Gastroesophageal sphincter (tissue), 3 donors: ENCODE measurements around the gene EVC.
"Not testable (repeated sequence)": the region's sequence is repeated elsewhere in the genome, so short reads cannot be mapped to it uniquely, and the experiment has no call there.

Source experiments
- CTCF ChIP-seq, 4 experiments: fragments of 200-600 bp in 2 of 4; fragments of 450-650 bp in 2 of 4; sonication (generic) in 1 of 4; IDR thresholded peaks; one replicate each; pipeline ENCODE4 v1.5.1; 2017 to 2019; ENCODE audit warnings: antibody characterized with exemption in 4 of 4, mild to moderate bottlenecking in 2 of 4, moderate library complexity in 2 of 4
- EP300 ChIP-seq: sonication (generic); formaldehyde crosslinking; IDR thresholded peaks from one replicate; pipeline ENCODE4 v1.6.1; 2017; ENCODE audit warnings: antibody characterized with exemption, mild to moderate bottlenecking
- POLR2A ChIP-seq, 2 donors: fragments of 450-650 bp; IDR thresholded peaks; one replicate each; pipeline ENCODE4 v1.6.1; 2017; ENCODE audit warnings: antibody characterized with exemption in 2 of 2, mild to moderate bottlenecking in 2 of 2, moderate library complexity in 1 of 2
- POLR2AphosphoS5 ChIP-seq: sonication (generic); formaldehyde crosslinking; IDR thresholded peaks from one replicate; pipeline ENCODE4 v1.6.1; 2017; ENCODE audit warnings: antibody characterized with exemption

GRCh38 chr4:5856362-5856761 lies 145.4 kb downstream of the EVC start:
- not testable (repeated sequence) for TF ChIP-seq CTCF (IDR thresholded peaks at IDR 0.05); POLR2A (IDR thresholded peaks at IDR 0.05); POLR2AphosphoS5; EP300
